Measurements from ENCODE around the gene PRDM12. TPM values are rescaled to one million over a fixed set of nuclear protein-coding genes. Genes with fewer than 3 reads are reported as not detected.

Gene PRDM12
- total RNA-seq, 1 experiment from 2014 or later = 0.28 TPM

GRCh38 chr9:130659699-130660248 lies 4.6 kb upstream of the PRDM12 start:
- DNase-seq (ENCODE audit: unreplicated experiment) = no peak
- no peak overlapping the region for H3K27ac Mint-ChIP-seq (ENCODE audit: low read depth, unreplicated experiment)
- TF ChIP-seq, protein P1, sequence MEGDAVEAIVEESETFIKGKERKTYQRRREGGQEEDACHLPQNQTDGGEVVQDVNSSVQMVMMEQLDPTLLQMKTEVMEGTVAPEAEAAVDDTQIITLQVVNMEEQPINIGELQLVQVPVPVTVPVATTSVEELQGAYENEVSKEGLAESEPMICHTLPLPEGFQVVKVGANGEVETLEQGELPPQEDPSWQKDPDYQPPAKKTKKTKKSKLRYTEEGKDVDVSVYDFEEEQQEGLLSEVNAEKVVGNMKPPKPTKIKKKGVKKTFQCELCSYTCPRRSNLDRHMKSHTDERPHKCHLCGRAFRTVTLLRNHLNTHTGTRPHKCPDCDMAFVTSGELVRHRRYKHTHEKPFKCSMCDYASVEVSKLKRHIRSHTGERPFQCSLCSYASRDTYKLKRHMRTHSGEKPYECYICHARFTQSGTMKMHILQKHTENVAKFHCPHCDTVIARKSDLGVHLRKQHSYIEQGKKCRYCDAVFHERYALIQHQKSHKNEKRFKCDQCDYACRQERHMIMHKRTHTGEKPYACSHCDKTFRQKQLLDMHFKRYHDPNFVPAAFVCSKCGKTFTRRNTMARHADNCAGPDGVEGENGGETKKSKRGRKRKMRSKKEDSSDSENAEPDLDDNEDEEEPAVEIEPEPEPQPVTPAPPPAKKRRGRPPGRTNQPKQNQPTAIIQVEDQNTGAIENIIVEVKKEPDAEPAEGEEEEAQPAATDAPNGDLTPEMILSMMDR (IDR thresholded peaks at IDR 0.05; ENCODE audit: unreplicated experiment) = no peak
- H3K4me1 Mint-ChIP-seq (ENCODE audit: insufficient read depth, unreplicated experiment) = no peaks in the 10 kb centered on the region
- H3K4me3 Mint-ChIP-seq (ENCODE audit: unreplicated experiment) = no peak overlapping the region
- BruUV-seq (replicated peaks) = no TSS peak
- ChIA-PET CTCF (interaction anchor here (0.6 kb wide), 1 partner anchor 194 kb away, joined by 3 read pairs; no protein-coding TSS in a partner anchor), POLR2A (no interaction called here)
- no peaks in the 10 kb centered on the region for H3K9me3 Mint-ChIP-seq (ENCODE audit: unreplicated experiment)
- intact Hi-C loops (cut with micrococcal nuclease) = no loop called here
- no peaks in the 10 kb centered on the region for H3K36me3 Mint-ChIP-seq (ENCODE audit: insufficient read depth, unreplicated experiment)
- H3K27me3 Mint-ChIP-seq (ENCODE audit: insufficient read depth, unreplicated experiment) = peaks cover 80% of the 10 kb centered on the region

GRCh38 chr9:130660326-130660682 lies 4.1 kb upstream of the PRDM12 start:
- no peak for DNase-seq (ENCODE audit: unreplicated experiment)
- Mint-ChIP-seq H3K36me3 (ENCODE audit: insufficient read depth, unreplicated experiment) (no peaks in the 10 kb centered on the region), H3K27me3 (ENCODE audit: insufficient read depth, unreplicated experiment) (peaks cover 81% of the 10 kb centered on the region), H3K4me1 (ENCODE audit: insufficient read depth, unreplicated experiment) (no peaks in the 10 kb centered on the region), H3K27ac (ENCODE audit: low read depth, unreplicated experiment) (no peak overlapping the region), H3K9me3 (ENCODE audit: unreplicated experiment) (no peaks in the 10 kb centered on the region), H3K4me3 (ENCODE audit: unreplicated experiment) (no peak overlapping the region)
- BruUV-seq (replicated peaks) = no TSS peak
- TF ChIP-seq, protein P1 (IDR thresholded peaks at IDR 0.05; ENCODE audit: unreplicated experiment) = no peak
- intact Hi-C loops (cut with micrococcal nuclease) = no loop called here
- ChIA-PET POLR2A (no interaction called here), CTCF (interaction anchor here (0.6 kb wide), 1 partner anchor 194 kb away, joined by 3 read pairs; no protein-coding TSS in a partner anchor)

- no peak overlapping the region for H3K27ac Mint-ChIP-seq (ENCODE audit: low read depth, unreplicated experiment)
- no peaks in the 10 kb centered on the region for H3K9me3 Mint-ChIP-seq (ENCODE audit: unreplicated experiment)
- no peaks in the 10 kb centered on the region for H3K36me3 Mint-ChIP-seq (ENCODE audit: insufficient read depth, unreplicated experiment)
- intact Hi-C loops (cut with micrococcal nuclease) = no loop called here
- TF ChIP-seq, protein P1 (IDR thresholded peaks at IDR 0.05; ENCODE audit: unreplicated experiment) = no peak
- no TSS peak for BruUV-seq (replicated peaks)
- DNase-seq (ENCODE audit: unreplicated experiment) = no peak
- no peaks in the 10 kb centered on the region for H3K4me1 Mint-ChIP-seq (ENCODE audit: insufficient read depth, unreplicated experiment)
- ChIA-PET CTCF (no interaction called here), POLR2A (no interaction called here)
- H3K4me3 Mint-ChIP-seq (ENCODE audit: unreplicated experiment) = no peak overlapping the region
- H3K27me3 Mint-ChIP-seq (ENCODE audit: insufficient read depth, unreplicated experiment) = peaks cover 81% of the 10 kb centered on the region
Observed at GRCh38 chr9:130660683-130661450, 3.5 kb upstream of the PRDM12 start.

DNA sequence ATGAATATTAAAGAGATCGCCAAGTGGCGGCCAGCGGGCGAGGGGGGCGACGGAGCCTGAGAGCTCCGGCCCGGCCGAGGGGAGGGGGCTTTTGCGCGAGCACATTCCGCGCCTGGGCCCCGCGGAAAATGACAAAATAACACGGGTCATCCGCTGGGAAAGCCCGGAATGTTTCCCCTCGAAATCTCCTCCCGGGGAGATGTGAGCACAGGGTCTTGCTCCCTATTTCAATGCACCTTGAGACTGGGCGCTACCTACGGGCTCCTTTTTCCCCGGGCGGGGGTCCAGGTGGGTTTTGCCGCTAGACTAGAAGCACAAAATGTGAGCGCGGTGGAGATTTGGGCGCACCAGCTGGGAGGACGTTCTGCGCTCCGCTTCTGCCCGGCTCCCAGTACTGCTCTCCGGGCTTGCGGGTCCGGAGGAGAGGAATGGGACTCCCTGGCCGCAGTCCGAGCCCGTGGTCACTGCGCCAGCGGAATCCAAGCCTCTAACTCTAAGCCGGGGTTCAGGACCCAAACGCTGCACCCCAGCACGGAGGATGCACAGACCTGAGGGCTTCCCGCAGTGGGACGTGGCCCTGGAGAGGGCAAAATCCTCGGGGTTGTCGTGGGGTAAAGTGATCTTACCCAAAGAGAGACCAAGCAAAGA lies 2.8 kb upstream of the PRDM12 start:
- no peaks in the 10 kb centered on the region for H3K9me3 Mint-ChIP-seq (ENCODE audit: unreplicated experiment)
- DNase-seq (ENCODE audit: unreplicated experiment) = no peak
- no peaks in the 10 kb centered on the region for H3K4me1 Mint-ChIP-seq (ENCODE audit: insufficient read depth, unreplicated experiment)
- TF ChIP-seq, protein P1 (IDR thresholded peaks at IDR 0.05; ENCODE audit: unreplicated experiment) = no peak
- ChIA-PET POLR2A (no interaction called here), CTCF (no interaction called here)
- H3K36me3 Mint-ChIP-seq (ENCODE audit: insufficient read depth, unreplicated experiment) = no peaks in the 10 kb centered on the region
- H3K27me3 Mint-ChIP-seq (ENCODE audit: insufficient read depth, unreplicated experiment) = peaks cover 82% of the 10 kb centered on the region
- H3K4me3 Mint-ChIP-seq (ENCODE audit: unreplicated experiment) = no peak overlapping the region
- intact Hi-C loops (cut with micrococcal nuclease) = no loop called here
- H3K27ac Mint-ChIP-seq (ENCODE audit: low read depth, unreplicated experiment) = no peak overlapping the region
- BruUV-seq (replicated peaks) = no TSS peak
